ENCODE measurements around the gene FNDC3B. TPM values are rescaled to one million over a fixed set of nuclear protein-coding genes. Genes with fewer than 3 reads are reported as not detected.
A peak's percentile ranks its signal among the peaks of the same experiment; 100 is the strongest.
"Not testable (repeated sequence)": the region's sequence is repeated elsewhere in the genome, so short reads cannot be mapped to it uniquely, and the experiment has no call there.

Gene FNDC3B
- total and polyA plus RNA-seq, 10 donors: 3.1 to 149 (median 103) TPM

- 69 to 87% (median 77%) methylated on average over 6 of the region's 6 CpGs for WGBS, 5 donors
These were observed 2.8 kb downstream of the FNDC3B start for GRCh38 chr3:172042136-172042662.

GRCh38 chr3:172042663-172043179 lies 3.3 kb downstream of the FNDC3B start:
- H3K36me3 ChIP-seq; intact Hi-C loops (cut with DNase I; ENCODE audit: low total_unique reads); H3K9me3 ChIP-seq: not testable (repeated sequence)
- TF ChIP-seq POLR2AphosphoS5 (IDR thresholded peaks at IDR 0.05): peak in 1 of 3 donors; percentile 31
- H3K27me3 ChIP-seq (replicated peaks in 1 of 7): peaks cover 0 to 10% (median 0%) of the 10 kb centered on the region in 7 donors
- H3K4me1 ChIP-seq: peaks cover 7 to 86% (median 57%) of the 10 kb centered on the region in 6 donors
- DNase-seq: peak; percentile 81
- 67 to 91% (median 79%) methylated on average over 21 of the region's 21 CpGs for WGBS, 5 donors
- H3K4me3 ChIP-seq: peak overlapping the region in 3 of 8 donors; percentile 87 to 94 (median 88)
- peak overlapping the region in 6 of 8 donors; percentile 93 to 99 (median 97) for H3K27ac ChIP-seq

More at GRCh38 chr3:172042136-172042662, 2.8 kb downstream of the FNDC3B start:
- Histone ChIP-seq H3K4me3 (peak overlapping the region in 5 of 8 donors; percentile 74 to 94 (median 87)), H3K36me3 (no peaks in the 10 kb centered on the region), H3K4me1 (peaks cover 7 to 81% (median 54%) of the 10 kb centered on the region in 6 donors), H3K27me3 (replicated peaks in 1 of 7) (peaks cover 0 to 10% (median 0%) of the 10 kb centered on the region in 7 donors), H3K27ac (peak overlapping the region in 7 of 8 donors; percentile 93 to 99 (median 97)), H3K9me3 (no peaks in the 10 kb centered on the region)
- no peak for DNase-seq
- TF ChIP-seq CTCF (IDR thresholded peaks at IDR 0.05 in 8 of 11, conservative IDR thresholded peaks at IDR 0.05 in 3 of 11): no peak
- no peak for TF ChIP-seq POLR2A (IDR thresholded peaks at IDR 0.05)
- no peak for TF ChIP-seq POLR2AphosphoS5 (IDR thresholded peaks at IDR 0.05)
- intact Hi-C loops (cut with DNase I; ENCODE audit: low total_unique reads): no loop called here

- no peaks in the 10 kb centered on the region for H3K36me3 ChIP-seq
- peak overlapping the region in 1 of 8 donors; percentile 88 for H3K4me3 ChIP-seq
- TF ChIP-seq POLR2A (IDR thresholded peaks at IDR 0.05): no peak
- TF ChIP-seq POLR2AphosphoS5 (IDR thresholded peaks at IDR 0.05): no peak
- no peak for TF ChIP-seq CTCF (IDR thresholded peaks at IDR 0.05 in 8 of 11, conservative IDR thresholded peaks at IDR 0.05 in 3 of 11)
- H3K27me3 ChIP-seq (replicated peaks in 1 of 7): peaks cover 0 to 10% (median 0%) of the 10 kb centered on the region in 7 donors
- 89 to 98% (median 94%) methylated on average over 5 of the region's 5 CpGs for WGBS, 5 donors
- H3K9me3 ChIP-seq: no peaks in the 10 kb centered on the region
- peaks cover 7 to 82% (median 55%) of the 10 kb centered on the region in 6 donors for H3K4me1 ChIP-seq
- H3K27ac ChIP-seq: peak overlapping the region in 3 of 8 donors; percentile 93 to 99 (median 97)
- intact Hi-C loops (cut with DNase I; ENCODE audit: low total_unique reads): no loop called here
- DNase-seq: no peak
These were observed 3.9 kb downstream of the FNDC3B start for GRCh38 chr3:172043233-172043632.

GRCh38 chr3:172043766-172044165 lies 4.4 kb downstream of the FNDC3B start:
- Histone ChIP-seq H3K27me3 (replicated peaks in 1 of 7) (peaks cover 0 to 10% (median 0%) of the 10 kb centered on the region in 7 donors), H3K9me3 (no peaks in the 10 kb centered on the region), H3K36me3 (no peaks in the 10 kb centered on the region), H3K27ac (no peak overlapping the region), H3K4me1 (peaks cover 7 to 77% (median 51%) of the 10 kb centered on the region in 6 donors), H3K4me3 (no peak overlapping the region)
- TF ChIP-seq POLR2A (IDR thresholded peaks at IDR 0.05): no peak
- no peak for TF ChIP-seq CTCF (IDR thresholded peaks at IDR 0.05 in 8 of 11, conservative IDR thresholded peaks at IDR 0.05 in 3 of 11)
- TF ChIP-seq POLR2AphosphoS5 (IDR thresholded peaks at IDR 0.05): no peak
- WGBS, 5 donors: 80 to 96% (median 85%) methylated on average over 5 of the region's 5 CpGs
- DNase-seq: no peak
- intact Hi-C loops (cut with DNase I; ENCODE audit: low total_unique reads): no loop called here
